22Rv1 (cell line): ENCODE measurements around the gene TMEM45B.
"Not testable (repeated sequence)": the region's sequence is repeated elsewhere in the genome, so short reads cannot be mapped to it uniquely, and the experiment has no call there.

Source experiments
- H3K27ac ChIP-seq: fragments of 450-650 bp; 2 replicates; pipeline ENCODE4 v1.5.1; 2017
- CTCF ChIP-seq: fragments of 450-650 bp; IDR thresholded peaks from 2 replicates; pipeline ENCODE4 v1.5.1; 2017; ENCODE audit warnings: mild to moderate bottlenecking
- ZFX ChIP-seq: fragments of 450-650 bp; IDR thresholded peaks from 2 replicates; pipeline ENCODE4 v1.6.1; 2017; ENCODE audit warnings: antibody characterized with exemption, borderline replicate concordance

The TMEM45B gene

GRCh38 chr11:129866311-129866710, 50.7 kb downstream of the TMEM45B start:
- no peak for TF ChIP-seq CTCF
- no peak for TF ChIP-seq ZFX
- no peak overlapping the region for H3K27ac ChIP-seq

- H3K27ac ChIP-seq, result not testable (repeated sequence)
These were observed 53.0 kb downstream of the TMEM45B start for GRCh38 chr11:129868626-129869025.

- H3K27ac ChIP-seq, result no peak overlapping the region
- no peak for TF ChIP-seq CTCF
These were observed 56.3 kb downstream of the TMEM45B start for GRCh38 chr11:129871914-129872313.

GRCh38 chr11:129880311-129880710, 64.7 kb downstream of the TMEM45B start:
- no peak overlapping the region for H3K27ac ChIP-seq
- TF ChIP-seq ZFX (no peak), CTCF (no peak)

DNA sequence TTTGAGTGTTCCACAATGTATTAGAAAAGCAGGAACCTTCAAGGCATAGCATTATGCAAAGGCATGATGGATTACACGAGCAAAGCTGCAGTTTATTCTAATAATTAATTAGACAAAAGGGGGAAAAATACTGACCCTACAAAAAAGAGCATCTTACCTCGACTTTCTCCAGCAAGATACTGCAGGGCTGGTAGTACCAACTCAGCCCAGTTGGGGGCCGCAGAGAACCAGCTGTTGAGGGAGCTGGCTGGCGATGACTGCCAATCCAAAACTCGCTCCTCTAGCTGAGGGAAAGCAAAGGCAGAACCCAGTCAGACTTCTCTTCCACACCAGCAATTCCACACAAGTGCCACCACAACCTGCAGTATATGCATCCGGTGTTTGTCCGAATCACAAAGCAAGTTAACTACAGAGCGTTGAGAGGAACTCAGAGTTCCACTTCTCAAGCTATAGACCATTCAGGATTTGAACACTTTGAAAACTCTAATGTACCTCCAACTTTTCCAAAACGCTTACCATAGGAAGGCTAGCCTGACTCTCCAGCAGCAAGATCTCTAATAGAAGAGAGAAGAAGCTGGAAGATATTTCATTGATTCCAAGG, 66.0 kb downstream of the TMEM45B start:
- no peak overlapping the region for H3K27ac ChIP-seq
- TF ChIP-seq CTCF (peak; percentile 74), ZFX (no peak)

DNA sequence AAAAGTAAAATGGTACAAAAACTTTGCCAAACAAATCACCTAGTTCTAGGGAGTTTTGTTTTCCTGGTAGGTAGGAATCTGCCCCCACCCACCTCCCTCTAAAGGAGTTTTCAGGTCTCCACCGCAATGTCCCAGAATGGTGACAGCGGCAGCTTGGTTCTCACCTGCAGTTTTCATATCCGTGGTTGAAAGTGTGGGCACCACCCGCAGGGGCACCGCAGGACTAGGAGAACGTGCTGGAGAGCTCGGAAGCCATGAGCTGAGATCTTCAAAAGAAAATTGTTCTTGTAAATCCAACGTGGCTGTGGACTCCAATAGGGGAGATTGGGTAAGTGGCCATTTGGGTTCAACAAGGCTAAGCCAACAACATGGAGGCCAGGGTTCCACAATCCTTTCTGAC, 68.9 kb downstream of the TMEM45B start:
- no peak for TF ChIP-seq CTCF
- TF ChIP-seq ZFX, result no peak
- H3K27ac ChIP-seq, result no peak overlapping the region

DNA sequence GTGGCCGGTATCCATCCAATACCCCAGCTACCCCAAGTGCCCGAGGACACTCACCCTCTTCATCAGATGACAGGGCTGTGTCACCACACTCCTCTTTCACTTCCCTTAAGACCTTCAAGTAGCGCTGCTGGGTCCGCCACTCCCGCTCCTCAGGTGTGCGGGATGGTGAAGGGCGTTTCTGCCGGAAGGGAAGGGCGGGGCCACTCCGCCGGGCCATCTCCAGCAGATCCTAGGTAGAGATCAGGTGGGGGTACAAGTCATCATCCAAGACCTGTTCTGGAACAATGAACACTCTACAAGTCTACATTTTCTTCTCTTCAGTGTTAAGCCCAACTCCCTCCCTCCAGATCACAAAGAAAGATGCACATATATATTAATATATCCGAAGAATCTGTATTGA, 69.7 kb downstream of the TMEM45B start:
- H3K27ac ChIP-seq, result no peak overlapping the region
- TF ChIP-seq CTCF (no peak), ZFX (no peak)

GRCh38 chr11:129888451-129888850, 72.8 kb downstream of the TMEM45B start:
- H3K27ac ChIP-seq, result no peak overlapping the region
- TF ChIP-seq CTCF, result no peak
- TF ChIP-seq ZFX, result no peak
